B cell (primary cell): ENCODE results near the gene SPEF1. TPM values are rescaled to one million over a fixed set of nuclear protein-coding genes. Genes with fewer than 3 reads are reported as not detected.

ENCODE experiments used
- ATAC-seq: fragments of 200-7000 bp; cut with Tn5 transposase; one replicate; pipeline ENCODE4 v1.10.0; 2021; ENCODE audit warnings: low read depth, mild to moderate bottlenecking, moderate number of reproducible peaks, moderate library complexity
- CTCF ChIA-PET: fragments of 350-600 bp; sonication (Branson Sonifier 250); formaldehyde crosslinking; loops from one replicate; lab custom pipeline; 2021; ENCODE audit warnings: antibody characterized with exemption, inconsistent platforms; lab: Charles Lee
- POLR2A ChIA-PET: fragments of 350-600 bp; sonication (Branson Sonifier 250); formaldehyde crosslinking; loops from one replicate; lab custom pipeline; 2021; ENCODE audit warnings: antibody characterized with exemption; lab: Charles Lee
- DNase-seq: peaks from one replicate; pipeline ENCODE4 v3.0.0; 2013
- H2AFZ ChIP-seq: 2 replicates; pipeline ENCODE4 v1.6.1; 2012; ENCODE audit warnings: mild to moderate bottlenecking, low read depth, low read length; ENCODE audit not compliant: insufficient read depth, poor library complexity, severe bottlenecking
- H3K27ac ChIP-seq, 2 donors: 1 replicate in 1 of 2; 2 replicates in 1 of 2; pipeline ENCODE4 v1.5.1; 2012 to 2013; ENCODE audit warnings: low read length in 2 of 2, mild to moderate bottlenecking in 2 of 2, moderate library complexity in 1 of 2
- H3K27me3 ChIP-seq, 4 experiments: fragments of 200-600 bp in 1 of 4; sonication (generic) in 1 of 4; replicated peaks in 1 of 4; 1 replicate in 2 of 4; 2 replicates in 2 of 4; pipeline versions ENCODE4 v1.6.1 to v1.7.0; 2013 to 2016; ENCODE audit warnings: low read length in 3 of 4, mild to moderate bottlenecking in 2 of 4, mixed read lengths in 1 of 4, moderate library complexity in 1 of 4; ENCODE audit not compliant: insufficient read depth in 4 of 4, control insufficient read depth in 3 of 4; ENCODE audit errors: control extremely low read depth in 1 of 4
- H3K36me3 ChIP-seq, 2 experiments: replicated peaks in 1 of 2; 1 replicate in 1 of 2; 2 replicates in 1 of 2; pipeline versions ENCODE4 v1.6.1 to v1.7.1; 2013; ENCODE audit warnings: low read length in 1 of 2; ENCODE audit not compliant: insufficient read depth in 2 of 2, control insufficient read depth in 1 of 2; ENCODE audit errors: control extremely low read depth in 1 of 2, extremely low read depth in 1 of 2
- H3K4me1 ChIP-seq, 2 donors: fragments of 200-600 bp in 1 of 2; sonication (generic) in 1 of 2; 1 replicate in 1 of 2; 2 replicates in 1 of 2; pipeline versions ENCODE4 v1.5.1 to v1.6.1; 2013 to 2017; ENCODE audit warnings: low read length in 2 of 2; ENCODE audit not compliant: control insufficient read depth in 2 of 2, insufficient read depth in 2 of 2
- H3K4me2 ChIP-seq: replicated peaks from 2 replicates; pipeline ENCODE3; 2012; ENCODE audit warnings: mild to moderate bottlenecking, low read depth, low read length; ENCODE audit not compliant: poor library complexity, severe bottlenecking
- H3K4me3 ChIP-seq, 5 experiments: fragments of 200-600 bp in 1 of 5; sonication (generic) in 1 of 5; 1 replicate in 3 of 5; 2 replicates in 2 of 5; pipeline versions ENCODE4 v1.5.1 to v1.7.0; 2011 to 2016; ENCODE audit warnings: low read length in 4 of 5, mild to moderate bottlenecking in 4 of 5, low read depth in 2 of 5, control low read depth in 1 of 5, moderate library complexity in 1 of 5; ENCODE audit not compliant: insufficient read depth in 1 of 5; ENCODE audit errors: control extremely low read depth in 1 of 5, extremely low read depth in 1 of 5
- H3K79me2 ChIP-seq: fragments of 200-600 bp; sonication (generic); one replicate; pipeline ENCODE4 v1.6.0; 2016; ENCODE audit warnings: low read length; ENCODE audit not compliant: control insufficient read depth, insufficient read depth
- H3K9ac ChIP-seq: fragments of 200-600 bp; sonication (generic); 2 replicates; pipeline ENCODE4 v1.6.1; 2017; ENCODE audit warnings: mild to moderate bottlenecking, low read length, moderate library complexity
- H3K9me3 ChIP-seq, 3 donors: one replicate each; pipeline versions ENCODE4 v1.6.1 to v1.7.1; 2013; ENCODE audit warnings: low read length in 2 of 3; ENCODE audit not compliant: control insufficient read depth in 2 of 3, insufficient read depth in 1 of 3; ENCODE audit errors: control extremely low read depth in 1 of 3
- H4K20me1 ChIP-seq: 2 replicates; pipeline ENCODE4 v1.6.0; 2012; ENCODE audit warnings: mild to moderate bottlenecking, low read length; ENCODE audit not compliant: insufficient read depth, control insufficient read depth, poor library complexity, severe bottlenecking
- H3K27ac Mint-ChIP-seq: one replicate; pipeline ENCODE4 v1.8.0; 2021; ENCODE audit warnings: mixed read lengths
- H3K27me3 Mint-ChIP-seq: one replicate; pipeline ENCODE4 v1.8.0; 2021; ENCODE audit warnings: mixed read lengths
- H3K4me1 Mint-ChIP-seq: one replicate; pipeline ENCODE4 v1.8.0; 2021; ENCODE audit warnings: mixed read lengths
- H3K4me3 Mint-ChIP-seq: one replicate; pipeline ENCODE4 v1.8.0; 2021; ENCODE audit warnings: mixed read lengths
- H3K9me3 Mint-ChIP-seq: one replicate; pipeline ENCODE4 v1.8.0; 2022; ENCODE audit warnings: mixed read lengths; ENCODE audit not compliant: insufficient read depth
- EZH2 ChIP-seq: IDR thresholded peaks from 2 replicates; pipeline ENCODE4 v1.6.1; 2012; ENCODE audit warnings: borderline replicate concordance, low read depth, mild to moderate bottlenecking, moderate library complexity, low read length; ENCODE audit not compliant: insufficient read depth, poor library complexity, severe bottlenecking
- WGBS: methylation state at CpG from one replicate; pipeline ENCODE4 v1.1.5; 2013; ENCODE audit warnings: missing lambda C conversion rate; ENCODE audit not compliant: insufficient coverage; 5-methylcytosine and 5-hydroxymethylcytosine counted together
- intact Hi-C: fragments of 100-400 bp; cut with micrococcal nuclease; formaldehyde crosslinking; loops from one replicate; pipeline ENCODE4 v1.10.0; 2022
- polyA plus RNA-seq: library from polyadenylated mRNA; depleted of rRNA; stranded (reverse); fragments of >200 nt; gene quantifications from 2 replicates; pipeline ENCODE4 v1.2.3, GENCODE V29; 2012
- total RNA-seq, 2 donors: library from RNA; stranded (reverse); fragments of 120-200 nt in 1 of 2; gene quantifications; 1 replicate in 1 of 2; 2 replicates in 1 of 2; pipeline versions ENCODE4 v1.2.3 to v1.2.4, GENCODE V29; 2013 to 2022
- TF ChIP-seq, protein P1 (sequence below): fragments of 200-600 bp; IDR thresholded peaks from one replicate; pipeline ENCODE4 v1.8.0; 2022; ENCODE audit warnings: antibody characterized with exemption, mild to moderate bottlenecking

Gene SPEF1
- total and polyA plus RNA-seq, 2 donors (not counting 1 experiment from before 2014, with no cell fraction given) = not detected

DNA sequence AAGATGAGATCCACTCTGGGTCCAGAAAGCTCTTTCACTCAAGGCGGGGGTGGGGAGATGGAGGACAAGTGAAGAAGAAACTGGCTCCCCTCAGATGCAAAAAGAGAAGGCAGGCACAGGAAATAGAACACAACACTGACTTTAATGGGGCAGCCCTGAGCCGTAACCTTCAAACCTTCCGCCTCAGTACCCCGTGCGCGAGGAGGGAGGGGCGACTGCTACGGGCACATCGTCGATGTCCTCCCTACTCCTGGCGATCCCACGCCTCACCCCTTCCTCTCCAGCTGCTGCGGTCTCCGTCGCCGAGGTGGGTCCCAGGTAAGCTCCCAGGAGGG lies 3.9 kb downstream of the SPEF1 start:
- TF ChIP-seq, protein P1, sequence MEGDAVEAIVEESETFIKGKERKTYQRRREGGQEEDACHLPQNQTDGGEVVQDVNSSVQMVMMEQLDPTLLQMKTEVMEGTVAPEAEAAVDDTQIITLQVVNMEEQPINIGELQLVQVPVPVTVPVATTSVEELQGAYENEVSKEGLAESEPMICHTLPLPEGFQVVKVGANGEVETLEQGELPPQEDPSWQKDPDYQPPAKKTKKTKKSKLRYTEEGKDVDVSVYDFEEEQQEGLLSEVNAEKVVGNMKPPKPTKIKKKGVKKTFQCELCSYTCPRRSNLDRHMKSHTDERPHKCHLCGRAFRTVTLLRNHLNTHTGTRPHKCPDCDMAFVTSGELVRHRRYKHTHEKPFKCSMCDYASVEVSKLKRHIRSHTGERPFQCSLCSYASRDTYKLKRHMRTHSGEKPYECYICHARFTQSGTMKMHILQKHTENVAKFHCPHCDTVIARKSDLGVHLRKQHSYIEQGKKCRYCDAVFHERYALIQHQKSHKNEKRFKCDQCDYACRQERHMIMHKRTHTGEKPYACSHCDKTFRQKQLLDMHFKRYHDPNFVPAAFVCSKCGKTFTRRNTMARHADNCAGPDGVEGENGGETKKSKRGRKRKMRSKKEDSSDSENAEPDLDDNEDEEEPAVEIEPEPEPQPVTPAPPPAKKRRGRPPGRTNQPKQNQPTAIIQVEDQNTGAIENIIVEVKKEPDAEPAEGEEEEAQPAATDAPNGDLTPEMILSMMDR = no peak
- TF ChIP-seq EZH2 = no peak
- peak; percentile 64 for DNase-seq
- Histone ChIP-seq H3K79me2 (no peaks in the 10 kb centered on the region), H3K27me3 (peaks cover 0 to 15% (median 4%) of the 10 kb centered on the region in 4 experiments), H3K4me1 (peaks cover 29 to 36% of the 10 kb centered on the region in 2 donors), H3K4me3 (peak overlapping the region in 4 of 5 experiments; percentile 66 to 75 (median 66)), H4K20me1 (no peaks in the 10 kb centered on the region), H3K36me3 (no peaks in the 10 kb centered on the region), H3K9ac (peak overlapping the region; percentile 75), H2AFZ (peak overlapping the region; percentile 98), H3K27ac (peak overlapping the region in 1 of 2 donors; percentile 13), H3K4me2 (peak overlapping the region; percentile 99), H3K9me3 (peaks cover 0 to under 1% (median 0%) of the 10 kb centered on the region in 3 donors)
- H3K27me3 Mint-ChIP-seq = no peaks in the 10 kb centered on the region
- 6% methylated on average over 16 of the region's 16 CpGs for WGBS
- peaks cover 38% of the 10 kb centered on the region for H3K4me1 Mint-ChIP-seq
- H3K4me3 Mint-ChIP-seq = peak overlapping the region; percentile 90
- peak overlapping the region; percentile 82 for H3K27ac Mint-ChIP-seq
- CTCF ChIA-PET = interaction anchor here (1.7 to 5.1 kb wide), 3 partner anchors 9 to 78 kb away, joined by 5 to 38 read pairs (median 9); partner anchors contain the start of genes ADISSP and CENPB
- no peaks in the 10 kb centered on the region for H3K9me3 Mint-ChIP-seq
- peak; percentile 53 for ATAC-seq
- intact Hi-C loops = loop anchor here (1.0 kb wide), 1 partner anchor 10 kb away; the partner anchor contains the start of gene ADISSP
- POLR2A ChIA-PET = interaction anchor here (1.3 to 2.0 kb wide), 2 partner anchors 9 to 43 kb away, joined by 3 to 18 read pairs; partner anchors contain the start of genes ADISSP and AP5S1

DNA sequence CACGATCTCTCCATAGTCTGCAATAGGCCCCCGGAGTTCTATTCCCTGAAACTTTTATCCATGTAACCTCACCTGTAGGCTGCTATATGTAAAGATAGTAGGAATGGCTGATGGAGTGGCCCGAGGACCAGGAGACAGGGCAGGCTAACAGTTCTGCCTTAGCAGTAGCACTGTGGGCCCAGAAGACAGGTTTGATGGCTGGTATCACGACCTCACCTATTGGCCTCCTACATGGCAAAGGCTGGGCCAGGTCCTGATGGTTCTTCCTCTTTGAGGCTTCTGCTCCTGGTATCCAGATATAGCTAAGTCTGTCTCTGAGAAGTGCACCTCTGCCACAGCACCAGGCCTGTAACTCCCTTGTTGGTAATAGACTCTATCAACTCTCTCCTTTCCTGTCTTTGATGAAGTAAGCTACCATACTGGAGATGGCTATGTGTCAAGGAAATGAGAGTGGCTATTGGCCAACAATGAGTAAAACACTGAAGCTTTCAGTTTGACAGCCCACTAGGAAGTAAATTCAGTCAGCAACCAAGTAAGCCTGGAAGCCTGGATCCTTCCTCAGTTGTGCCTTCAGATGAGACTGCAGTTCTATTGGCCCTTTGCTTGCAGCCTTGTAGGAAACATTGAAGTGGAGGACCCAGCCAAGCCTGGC lies 5.7 kb downstream of the SPEF1 start:
- intact Hi-C loops = no loop called here
- no peak for ATAC-seq
- Histone ChIP-seq H3K4me2 (no peak overlapping the region), H2AFZ (no peak overlapping the region), H3K27me3 (peaks cover 0 to 15% (median 4%) of the 10 kb centered on the region in 4 experiments), H3K36me3 (no peaks in the 10 kb centered on the region), H3K9ac (no peak overlapping the region), H3K4me3 (no peak overlapping the region), H3K4me1 (peaks cover 23 to 26% of the 10 kb centered on the region in 2 donors), H3K79me2 (no peaks in the 10 kb centered on the region), H4K20me1 (no peaks in the 10 kb centered on the region), H3K27ac (no peak overlapping the region), H3K9me3 (peaks cover 0 to 2% (median 0%) of the 10 kb centered on the region in 3 donors)
- CTCF ChIA-PET = no interaction called here
- Mint-ChIP-seq H3K27me3 (no peaks in the 10 kb centered on the region), H3K9me3 (no peaks in the 10 kb centered on the region), H3K27ac (no peak overlapping the region), H3K4me1 (peaks cover 26% of the 10 kb centered on the region), H3K4me3 (no peak overlapping the region)
- POLR2A ChIA-PET = no interaction called here
- no peak for TF ChIP-seq EZH2
- TF ChIP-seq, protein P1 = no peak
- 100% methylated on average over 2 of the region's 4 CpGs for WGBS
- DNase-seq = no peak
